ENCODE measurements around the gene DDB1.
A peak's percentile ranks its signal among the peaks of the same experiment; 100 is the strongest.
"Not testable (repeated sequence)": the region's sequence is repeated elsewhere in the genome, so short reads cannot be mapped to it uniquely, and the experiment has no call there.

Gene DDB1

GRCh38 chr11:61265357-61265756 lies 67.5 kb downstream of the DDB1 start:
- no peak for DNase-seq

GRCh38 chr11:61264795-61265194 lies 68.1 kb downstream of the DDB1 start:
- no peak for DNase-seq

GRCh38 chr11:61264371-61264770 lies 68.5 kb downstream of the DDB1 start:
- DNase-seq = no peak

- DNase-seq = no peak
Measured at GRCh38 chr11:61259363-61259762, 73.5 kb downstream of the DDB1 start.

DNA sequence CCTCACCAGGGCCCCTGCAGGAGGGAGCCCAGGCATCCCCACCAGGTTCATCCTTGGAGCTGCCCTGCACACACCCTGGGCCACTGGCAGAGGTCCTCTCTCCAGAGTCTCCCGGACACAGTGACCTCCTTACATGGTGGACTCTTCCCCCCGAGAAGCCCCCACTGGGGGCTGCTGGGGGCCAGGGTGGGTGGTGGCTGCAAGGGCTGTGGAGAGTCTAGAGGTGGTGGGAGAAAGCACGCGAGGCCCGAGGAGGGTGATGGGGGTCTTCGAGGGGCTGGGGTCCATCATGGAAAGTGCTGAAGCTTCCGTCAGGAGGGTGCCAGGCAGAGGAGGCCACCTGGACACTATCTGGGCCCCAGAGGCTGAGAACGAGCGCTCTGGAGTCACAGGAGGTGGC lies 74.4 kb downstream of the DDB1 start:
- no peak for DNase-seq

GRCh38 chr11:61256710-61257482 lies 76.0 kb downstream of the DDB1 start:
- no peak for DNase-seq

GRCh38 chr11:61254403-61255025 lies 78.4 kb downstream of the DDB1 start:
- peak; percentile 28 for DNase-seq

- not testable (repeated sequence) for DNase-seq
Measured at GRCh38 chr11:61252332-61252731, 80.6 kb downstream of the DDB1 start.

DNA sequence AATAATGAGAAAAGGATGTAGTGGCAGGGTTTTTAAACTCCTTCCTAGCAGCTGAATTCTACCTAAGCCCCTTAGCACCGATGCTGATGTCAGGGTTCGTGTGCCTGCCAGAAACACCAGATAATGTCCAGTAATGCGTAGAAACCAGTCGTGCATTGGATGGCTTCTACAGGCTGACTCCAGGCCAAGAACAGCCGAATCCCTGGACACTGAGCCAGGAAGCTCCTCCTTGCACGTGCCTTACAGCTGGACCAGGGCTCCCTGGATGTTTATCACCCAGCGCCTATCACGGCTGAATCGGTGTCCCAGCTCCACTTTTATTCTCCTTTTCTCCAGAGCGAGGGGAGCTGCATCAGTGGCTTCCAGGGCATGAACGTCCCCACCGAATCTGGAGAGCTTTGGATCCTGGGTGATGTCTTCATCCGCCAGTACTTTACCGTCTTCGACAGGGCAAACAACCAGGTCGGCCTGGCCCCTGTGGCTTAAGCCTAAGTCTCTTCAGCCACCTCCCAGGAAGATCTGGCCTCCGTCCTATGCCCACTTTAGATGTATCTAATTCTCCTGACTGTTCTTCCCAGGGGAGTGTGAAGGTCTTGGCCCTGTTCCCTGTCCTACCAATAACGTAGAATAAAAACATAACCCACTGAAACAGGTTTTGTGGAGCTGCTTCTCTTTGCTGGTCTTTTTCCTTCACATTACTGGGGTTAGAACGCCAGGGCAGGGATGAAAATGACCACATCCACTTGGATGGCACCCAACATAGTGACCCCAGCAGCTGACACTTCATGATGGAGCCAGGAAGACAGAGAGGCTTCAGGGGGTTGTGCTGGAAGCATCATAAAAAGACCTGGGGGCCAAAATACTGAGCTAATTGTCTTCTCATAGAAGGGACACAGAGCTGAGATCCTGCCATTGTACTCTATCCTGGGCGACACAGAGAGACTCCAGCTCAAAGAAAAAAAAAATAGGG lies 81.8 kb downstream of the DDB1 start:
- DNase-seq = not testable (repeated sequence)

Data from activated CD4-positive, alpha-beta T cell treated with anti-CD3 and anti-CD28 coated beads for 1 hour (primary cell).